NCI-H510A (cell line): ENCODE data around the gene TMEM179.

Experiments
- DNase-seq: peaks from one replicate; lab custom pipeline; 2025; lab: John Stamatoyannopoulos, UW

Gene TMEM179

DNA sequence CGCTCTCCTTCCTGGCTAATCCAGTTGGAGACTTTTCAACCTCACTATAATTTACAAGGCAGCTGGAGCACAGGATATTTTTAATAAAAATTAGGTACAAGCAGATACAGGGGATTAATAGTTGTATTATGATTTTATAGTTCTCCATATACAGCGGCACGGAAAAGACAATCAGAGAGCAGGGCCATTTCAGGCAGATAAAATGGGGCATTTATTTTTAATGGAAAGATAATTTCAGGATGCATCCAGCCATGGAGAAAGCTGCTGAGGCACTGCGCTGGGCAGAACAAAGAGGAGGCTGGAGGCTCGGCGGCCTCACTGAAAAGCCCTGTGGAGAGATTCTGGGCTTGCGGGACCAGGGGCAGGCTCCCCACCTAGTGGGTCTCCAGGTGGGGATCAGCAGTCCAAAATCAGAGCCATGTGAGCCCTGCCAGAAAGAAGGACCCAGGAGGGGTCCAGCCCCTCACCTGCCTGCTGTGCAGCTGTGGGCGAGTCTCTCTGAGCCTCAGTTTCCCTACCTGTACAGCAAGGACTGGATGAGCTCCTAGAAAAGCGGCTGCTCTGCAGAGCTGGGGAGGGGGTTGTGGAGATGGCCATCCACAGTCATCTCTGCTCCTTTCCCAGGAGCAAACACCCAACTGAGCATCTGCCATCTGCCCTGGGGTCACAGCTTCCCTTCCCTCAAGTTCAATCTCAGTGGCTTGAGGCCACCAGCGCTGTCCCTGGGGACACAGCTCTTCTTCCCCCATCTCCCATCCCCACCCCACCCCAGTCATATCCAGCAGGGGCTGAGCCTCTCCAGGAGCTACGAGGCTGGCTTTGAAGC, 48.9 kb downstream of the TMEM179 start:
- no peak for DNase-seq

DNA sequence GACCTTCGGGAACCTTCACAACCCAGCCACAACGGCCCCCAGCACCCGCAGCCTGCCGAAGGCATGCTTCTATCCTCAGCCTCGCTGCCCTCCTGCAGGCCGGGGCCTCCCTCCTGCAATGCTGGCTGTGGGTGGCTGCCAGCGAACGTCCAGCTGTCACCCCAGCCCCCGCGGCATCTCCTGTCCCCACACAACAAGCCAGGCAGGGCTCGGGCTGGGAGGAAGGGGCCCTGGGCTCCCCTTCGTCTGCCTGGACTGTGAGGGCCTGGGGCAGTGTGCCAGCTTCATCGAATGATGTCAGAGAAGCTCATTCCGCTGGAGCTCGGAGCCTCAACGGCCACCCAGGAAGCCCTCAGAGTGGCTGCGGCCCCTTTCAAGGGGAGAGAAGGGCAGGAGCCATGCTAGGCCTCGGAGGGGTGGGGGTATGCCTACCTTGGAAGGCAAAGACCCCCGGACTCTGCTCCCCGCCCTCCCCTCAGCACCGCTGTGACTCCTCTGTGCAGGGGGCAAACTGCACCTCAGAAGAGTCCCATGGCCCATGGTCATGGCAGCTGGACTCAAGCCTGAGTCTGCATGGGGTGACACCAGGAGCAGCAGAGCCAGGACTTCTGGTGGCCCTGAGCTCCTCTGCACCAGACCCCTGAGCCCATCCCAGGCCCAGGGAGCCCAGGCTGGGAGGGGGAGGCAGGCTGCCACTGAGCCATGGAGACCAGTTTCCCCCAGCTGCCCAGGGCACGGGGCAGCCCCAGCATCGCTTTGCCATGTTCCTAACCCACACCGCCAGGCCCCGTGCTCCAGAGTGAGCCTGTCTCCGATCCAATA, 49.8 kb downstream of the TMEM179 start:
- no peak for DNase-seq

- DNase-seq = no peak
These were observed 50.4 kb downstream of the TMEM179 start for GRCh38 chr14:104554088-104554607.

DNA sequence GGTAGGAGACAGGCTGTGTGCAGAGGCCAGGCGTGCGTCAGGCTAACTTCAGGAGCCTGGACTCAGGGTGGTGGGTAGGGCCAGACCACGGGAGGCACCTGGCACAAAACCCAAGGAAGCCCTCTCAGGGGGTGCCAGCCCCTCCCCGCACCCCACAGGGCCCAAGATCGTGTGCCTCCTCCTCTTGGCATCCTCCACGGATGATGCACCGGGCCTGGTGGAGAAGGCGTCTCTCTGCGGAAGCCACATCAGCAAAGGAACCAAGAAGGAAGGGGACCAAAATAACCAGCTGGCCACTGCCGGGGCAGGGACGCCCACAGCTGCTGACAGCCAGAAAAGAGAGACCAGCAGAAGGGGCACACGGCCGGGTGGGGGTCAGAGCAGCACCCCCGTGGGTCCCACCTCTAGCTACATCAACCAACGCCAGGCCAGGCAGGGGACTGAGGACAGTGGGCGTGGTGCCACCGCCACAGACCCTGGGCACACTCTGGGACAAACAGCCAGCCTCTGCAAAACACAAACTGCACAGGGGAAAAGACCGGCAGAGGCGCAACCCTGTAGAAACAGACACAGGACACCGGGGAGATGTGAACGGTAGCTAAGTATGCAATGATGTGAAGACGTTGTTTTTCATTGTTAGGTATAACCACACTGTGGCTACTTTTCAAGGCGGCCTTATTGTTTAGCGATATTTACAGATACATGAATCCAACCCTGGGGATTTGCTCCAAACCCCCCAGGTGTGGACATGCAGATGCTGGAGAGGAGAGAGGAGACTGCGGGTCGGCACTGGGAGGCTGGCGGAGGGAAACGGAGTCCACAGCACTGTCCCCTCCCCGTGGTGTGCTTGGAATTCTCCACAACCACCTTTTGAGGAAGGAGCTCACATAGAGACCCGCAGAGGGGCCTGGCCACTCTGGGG, 51.1 kb downstream of the TMEM179 start:
- no peak for DNase-seq

GRCh38 chr14:104552738-104553125, 51.8 kb downstream of the TMEM179 start:
- DNase-seq = no peak

DNA sequence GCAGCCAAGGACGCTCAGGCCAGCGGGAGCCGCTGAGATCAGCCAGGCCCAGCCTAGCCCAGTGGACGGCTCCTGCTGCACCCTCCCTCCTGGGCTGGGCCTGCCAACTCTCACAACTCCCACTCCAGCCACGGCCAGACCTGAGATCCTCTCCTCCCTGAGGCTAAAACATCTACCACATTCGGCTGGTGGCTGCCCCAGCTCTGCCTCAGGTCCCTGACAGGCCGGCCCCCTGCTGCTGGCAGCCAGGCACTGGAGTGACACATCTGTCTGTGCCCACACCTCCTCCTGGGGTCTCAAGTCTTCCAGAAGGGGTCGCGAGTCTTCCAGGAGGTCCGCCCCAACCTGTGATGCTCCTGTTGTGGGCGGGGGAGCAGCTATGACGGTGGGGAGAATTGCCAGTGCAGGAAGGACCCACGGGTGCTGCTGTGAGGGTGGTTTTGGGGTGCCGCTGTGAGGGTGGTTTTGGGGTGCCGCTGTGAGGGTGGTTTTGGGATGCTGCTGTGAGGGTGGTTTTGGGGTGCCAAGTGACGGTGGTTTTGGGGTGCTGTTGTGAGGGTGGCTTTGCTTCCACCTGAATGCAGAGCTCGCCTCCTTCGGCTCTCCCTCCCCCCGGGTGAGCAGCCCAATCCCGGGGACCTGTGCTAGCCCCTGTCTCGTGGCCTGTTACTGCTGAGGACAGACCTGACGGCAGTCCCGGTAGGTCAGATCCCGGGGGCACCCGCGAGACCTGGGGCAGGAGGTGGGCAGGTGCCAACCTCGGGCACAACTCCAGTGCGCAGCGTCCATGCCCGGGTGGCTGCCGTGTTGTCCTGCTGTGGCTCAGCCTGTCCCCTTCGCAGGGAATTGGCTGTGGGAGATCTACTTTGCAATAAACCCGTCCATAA, 52.5 kb downstream of the TMEM179 start:
- no peak for DNase-seq

DNA sequence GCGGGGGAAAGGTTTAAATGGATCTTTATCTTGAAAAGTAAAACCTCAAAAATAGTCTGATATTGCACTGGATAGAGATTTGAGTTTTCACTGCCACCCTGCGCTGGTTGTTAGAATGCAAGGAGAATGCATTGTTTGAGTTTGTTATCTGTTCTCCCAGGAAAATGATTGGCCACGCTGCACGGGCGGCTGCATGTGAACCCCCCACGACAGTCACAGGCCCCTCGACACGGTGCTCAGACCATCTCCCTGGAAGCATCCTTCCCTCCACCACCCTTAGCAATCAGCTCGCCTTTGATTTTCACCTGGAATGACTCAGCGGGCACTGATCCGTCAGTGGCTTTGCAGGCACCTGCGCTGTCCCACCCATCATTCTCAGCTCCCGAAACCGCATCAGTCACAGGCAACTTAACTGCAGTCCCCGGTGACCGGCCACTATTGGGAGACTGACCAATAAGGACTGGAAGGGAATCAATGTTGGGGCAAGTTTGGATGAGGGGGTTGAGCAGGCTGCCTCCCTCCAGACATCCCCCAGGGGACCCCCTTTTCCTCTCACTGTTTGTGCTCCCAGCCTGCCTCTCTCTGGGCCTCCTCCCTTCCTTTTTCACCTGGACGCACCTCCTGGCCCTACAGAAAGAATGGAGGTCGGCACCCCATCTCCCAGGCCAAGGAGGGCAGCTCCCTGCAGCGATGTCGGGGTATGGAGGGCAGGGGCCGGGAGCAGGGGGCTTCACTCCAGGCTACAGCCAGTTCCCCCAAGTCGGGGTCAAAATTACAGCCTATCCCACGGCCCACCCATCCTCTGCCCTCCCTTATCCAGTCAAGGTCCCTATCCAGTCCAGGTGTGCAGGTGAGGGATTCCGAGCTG, 53.5 kb downstream of the TMEM179 start:
- no peak for DNase-seq

- no peak for DNase-seq
These were observed 54.2 kb downstream of the TMEM179 start for GRCh38 chr14:104550340-104550860.

GRCh38 chr14:104549536-104550339, 54.8 kb downstream of the TMEM179 start:
- no peak for DNase-seq

GRCh38 chr14:104548802-104549535, 55.6 kb downstream of the TMEM179 start:
- no peak for DNase-seq

DNA sequence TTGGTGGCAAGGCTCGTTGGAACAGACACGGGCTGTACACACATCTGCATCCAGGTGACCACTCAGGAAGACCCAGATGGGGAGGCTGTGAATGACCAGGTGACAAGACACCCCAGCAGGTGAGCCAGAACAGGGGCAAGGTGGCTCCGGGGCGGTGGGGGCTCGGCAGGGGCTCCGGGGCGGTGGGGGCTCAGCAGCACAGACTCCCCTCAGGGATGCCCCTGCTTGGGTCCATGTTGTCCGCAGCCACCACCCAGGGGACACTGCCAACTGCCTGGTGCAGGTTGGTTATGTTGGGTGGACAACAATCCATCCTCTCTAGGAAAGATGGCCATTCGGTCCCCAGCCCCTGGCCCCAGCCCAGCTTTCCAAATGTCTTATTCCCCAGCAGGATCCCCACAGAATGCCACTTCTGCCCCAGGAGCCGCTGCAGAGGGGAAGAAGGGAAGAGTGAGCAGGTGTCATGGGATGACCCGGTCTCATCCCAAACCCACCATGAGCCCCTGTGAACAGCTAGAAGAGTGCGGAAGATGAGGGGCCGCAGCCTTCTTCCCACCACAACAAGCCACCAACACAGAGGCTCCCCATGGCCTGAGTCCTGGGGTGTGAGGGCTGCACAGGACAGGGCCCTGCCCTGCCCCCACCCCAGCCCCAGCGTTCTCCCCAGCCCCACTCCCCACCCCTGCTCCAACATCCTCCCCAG, 56.4 kb downstream of the TMEM179 start:
- no peak for DNase-seq

DNA sequence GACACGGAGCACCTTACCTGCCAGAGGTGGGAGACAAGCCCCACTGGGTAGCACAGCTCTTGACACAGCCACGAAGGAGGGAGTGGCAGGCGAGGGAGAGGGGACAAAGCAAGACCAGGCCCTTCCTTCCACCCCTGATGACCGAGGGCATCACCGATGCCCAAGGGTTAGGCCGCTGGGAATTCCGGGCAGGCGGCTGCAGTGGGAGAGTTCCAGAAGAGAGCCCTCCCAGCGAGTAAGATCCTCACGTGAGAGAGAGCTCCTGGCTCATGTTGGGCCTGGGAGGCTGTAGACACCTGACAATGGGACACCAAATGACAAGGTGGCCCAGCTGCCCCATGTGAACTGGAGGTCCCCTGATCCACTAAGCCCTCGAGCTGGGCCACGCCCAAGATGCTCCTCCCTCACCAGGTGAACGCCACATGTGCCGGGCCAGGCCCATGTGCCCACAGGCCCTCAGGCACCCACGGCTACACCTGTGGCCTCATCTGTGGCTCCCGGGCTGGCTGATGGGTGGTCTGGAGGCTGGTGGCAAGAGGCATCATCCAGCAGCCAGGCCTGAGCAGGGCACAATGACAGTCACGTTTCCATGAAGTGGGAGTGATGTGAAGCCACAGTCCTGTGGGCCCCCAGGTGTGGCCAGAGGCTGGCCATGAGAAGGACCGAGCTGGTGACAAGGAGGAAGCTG, 57.1 kb downstream of the TMEM179 start:
- no peak for DNase-seq

DNA sequence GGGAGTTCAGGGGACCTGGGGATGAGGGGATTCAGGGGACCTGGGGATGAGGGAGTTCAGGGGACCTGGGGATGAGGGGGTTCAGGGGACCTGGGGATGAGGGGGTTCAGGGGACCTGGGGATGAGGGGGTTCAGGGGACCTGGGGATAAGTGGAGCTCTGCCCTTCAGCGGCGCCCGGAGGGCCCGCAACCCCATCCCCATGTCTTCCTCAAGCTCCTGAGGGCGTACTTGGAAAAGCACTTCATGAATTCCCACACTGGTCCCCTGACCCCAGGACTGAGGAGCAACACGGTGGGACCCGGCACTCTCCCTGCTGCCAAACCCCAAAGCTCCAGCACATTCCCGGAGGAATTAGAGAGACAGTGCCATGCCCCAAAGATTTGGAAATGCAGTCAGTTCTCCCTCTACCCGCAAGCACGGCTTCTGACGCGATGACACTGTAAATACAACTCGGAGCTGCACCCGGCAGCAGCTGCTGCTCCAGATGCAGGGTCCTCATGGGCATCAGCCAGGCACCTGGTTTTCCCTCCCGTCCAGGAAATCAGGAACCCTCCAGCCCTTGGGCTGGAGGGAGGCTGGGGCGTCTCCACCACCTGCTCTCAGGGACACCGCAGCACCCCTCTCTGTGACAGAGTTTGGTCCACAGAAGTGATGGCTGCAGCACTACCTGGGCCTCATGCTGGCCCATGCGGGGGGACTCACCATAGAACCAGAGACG, 57.8 kb downstream of the TMEM179 start:
- no peak for DNase-seq

- no peak for DNase-seq
These were observed 58.5 kb downstream of the TMEM179 start for GRCh38 chr14:104545942-104546501.

DNA sequence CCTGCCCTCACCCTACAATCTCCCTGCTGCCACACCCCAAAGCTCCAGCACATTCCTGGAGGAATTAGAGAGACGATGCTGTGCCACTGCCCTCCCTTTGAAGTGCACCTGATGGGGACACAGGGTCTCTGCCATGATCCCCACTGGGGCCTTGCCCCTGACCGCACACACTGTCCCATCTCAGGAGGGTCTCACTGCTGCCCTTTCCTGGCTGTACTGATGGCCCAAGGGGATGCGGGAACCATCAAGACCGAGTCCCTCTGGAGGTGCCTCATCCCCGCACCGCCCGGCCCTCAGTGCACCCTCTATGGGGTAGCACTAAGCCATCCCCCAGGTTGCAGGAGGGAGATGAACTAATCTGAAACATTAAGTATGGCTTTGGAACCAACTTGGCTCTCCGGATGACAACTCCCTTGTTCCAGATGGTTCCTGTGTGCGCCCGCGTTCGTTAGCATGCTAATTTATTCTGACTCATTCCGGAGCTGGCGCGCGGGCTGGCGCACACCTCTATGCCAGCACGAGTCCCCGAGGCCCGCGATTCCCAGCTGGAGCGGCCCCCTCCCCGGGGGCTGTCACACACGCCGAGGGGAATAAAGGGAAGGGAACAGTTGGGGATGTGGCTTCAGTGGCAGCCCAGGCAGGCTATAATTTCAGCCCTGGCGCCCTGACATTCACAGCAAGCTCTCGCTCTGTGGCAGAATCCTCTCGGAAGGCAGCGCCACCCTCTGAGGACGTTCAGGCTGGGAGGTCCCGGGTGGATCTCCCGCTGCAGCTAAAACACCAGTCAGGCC, 59.2 kb downstream of the TMEM179 start:
- DNase-seq = no peak
